ENCODE data around the gene MEIS1. TPM values are rescaled to one million over a fixed set of nuclear protein-coding genes. Genes with fewer than 3 reads are reported as not detected.

MEIS1 gene
- total and polyA plus RNA-seq, 2 of the 8 experiments (the other 6 are each of a cell fraction or from before 2014, with no cell fraction given), result 0.17 to 1.2 TPM

GRCh38 chr2:66594001-66594400 is 159.1 kb downstream of the MEIS1 start:
- Histone ChIP-seq H3K4me3 (ENCODE audit: extremely low read depth in 1 of 4, insufficient read depth in 2 of 4, low read depth in 3 of 4, low read length in 4 of 4) (no peak overlapping the region), H3K27me3 (replicated peaks in 1 of 4; ENCODE audit: control insufficient read depth in 3 of 4, extremely low read depth in 1 of 4, insufficient read depth in 3 of 4, low read length in 3 of 4) (no peaks in the 10 kb centered on the region), H2AFZ (ENCODE audit: low read length) (no peak overlapping the region), H4K8ac (ENCODE audit: extremely low read depth, insufficient read depth, low read length) (no peak overlapping the region), H4K5ac (ENCODE audit: insufficient read length, low read depth, low read length) (no peak overlapping the region), H3K79me1 (ENCODE audit: low read depth, low read length) (no peaks in the 10 kb centered on the region), H3K36me3 (ENCODE audit: control insufficient read depth in 2 of 4, insufficient read depth in 4 of 4, low read length in 3 of 4) (no peaks in the 10 kb centered on the region), H2AK5ac (ENCODE audit: low read depth, low read length) (no peak overlapping the region), H3K18ac (ENCODE audit: extremely low read depth, low read length) (no peak overlapping the region), H3K4me2 (ENCODE audit: insufficient read depth in 1 of 2, low read depth in 2 of 2, low read length in 2 of 2) (no peak overlapping the region), H3K23me2 (ENCODE audit: low read depth, low read length) (no peaks in the 10 kb centered on the region), H2BK20ac (ENCODE audit: low read length) (no peak overlapping the region), H4K20me1 (replicated peaks in 1 of 2; ENCODE audit: control insufficient read depth in 1 of 2, insufficient read depth in 2 of 2, low read length in 2 of 2) (no peaks in the 10 kb centered on the region), H3K4me1 (replicated peaks in 1 of 4; ENCODE audit: control insufficient read depth in 3 of 4, insufficient read depth in 4 of 4, low read length in 3 of 4) (peaks cover 0 to 4% (median 0%) of the 10 kb centered on the region in 4 experiments; a peak in 2 of 7 replicates), H3K56ac (replicated peaks; ENCODE audit: insufficient read length, low read depth, low read length) (no peak overlapping the region), H3K23ac (ENCODE audit: insufficient read length) (no peak overlapping the region), H3K9ac (replicated peaks in 1 of 4; ENCODE audit: extremely low read depth in 1 of 4, low read depth in 3 of 4, low read length in 3 of 4) (no peak overlapping the region), H2BK120ac (replicated peaks; ENCODE audit: low read depth, low read length) (no peak overlapping the region), H3K79me2 (ENCODE audit: control insufficient read depth in 1 of 2, insufficient read depth in 2 of 2, low read length in 2 of 2) (no peaks in the 10 kb centered on the region), H2BK12ac (ENCODE audit: low read depth, low read length) (no peak overlapping the region), H2BK15ac (ENCODE audit: low read length) (no peak overlapping the region), H2BK5ac (ENCODE audit: low read depth, low read length) (no peak overlapping the region), H3K14ac (ENCODE audit: insufficient read length) (no peak overlapping the region), H3K4ac (replicated peaks; ENCODE audit: insufficient read length, low read depth, low read length) (no peak overlapping the region), H3K27ac (ENCODE audit: low read depth, low read length) (no peak overlapping the region), H4K91ac (replicated peaks; ENCODE audit: insufficient read length, low read length) (no peak overlapping the region), H3K9me3 (ENCODE audit: insufficient read depth in 2 of 2, low read depth in 1 of 2, low read length in 1 of 2) (peaks cover 2 to 4% of the 10 kb centered on the region in 2 experiments; a peak in 1 of 4 replicates)
- ChIA-PET POLR2A (ENCODE audit: partially characterized antibody) (no interaction called here), CTCF (ENCODE audit: partially characterized antibody) (no interaction called here)
- DNase-seq (ENCODE audit: low read depth in 1 of 2, low spot score in 2 of 2) (no peak), FAIRE-seq (no peak)
- TF ChIP-seq SP2 (IDR thresholded peaks at IDR 0.05; ENCODE audit: low read length), result no peak
- no peak for TF ChIP-seq SRF (IDR thresholded peaks at IDR 0.05; ENCODE audit: low read depth, low read length)
- TF ChIP-seq HDAC2 (IDR thresholded peaks at IDR 0.05; ENCODE audit: borderline replicate concordance in 1 of 2, low read depth in 2 of 2, low read length in 2 of 2), result no peak
- no peak for TF ChIP-seq USF2 (IDR thresholded peaks at IDR 0.05; ENCODE audit: low read length)
- no peak for TF ChIP-seq CEBPB (IDR thresholded peaks at IDR 0.05; ENCODE audit: low read depth, low read length)
- TF ChIP-seq CBX8 (IDR thresholded peaks at IDR 0.05; ENCODE audit: borderline replicate concordance, low read depth, low read length), result no peak
- no peak for TF ChIP-seq CTBP2 (IDR thresholded peaks at IDR 0.05; ENCODE audit: borderline replicate concordance, insufficient read depth, insufficient read length, low read length)
- no peak for TF ChIP-seq GTF2F1 (IDR thresholded peaks at IDR 0.05; ENCODE audit: borderline replicate concordance, low read depth, low read length)

Data from H1 (cell line).